K562 (cell line): Measurements from ENCODE around the gene MBNL1. TPM values are rescaled to one million over a fixed set of nuclear protein-coding genes. Genes with fewer than 3 reads are reported as not detected.

Experiments
- ATAC-seq: fragments of 200-7000 bp; cut with Tn5 transposase; 3 replicates; pipeline ENCODE4 v1.9.1; 2020; ENCODE audit warnings: moderate library complexity
- BruUV-seq: library from RNA; stranded (reverse); fragments of 400-500 nt; replicated peaks from 2 replicates; lab custom pipeline; 2021; lab: Mats Ljungman, UMichigan
- CTCF ChIA-PET: fragments of 300-600 bp; formaldehyde crosslinking; extraction: SDS; loops from one replicate; lab custom pipeline; 2021; ENCODE audit warnings: low intra/inter-chr PET ratio; lab: Yijun Ruan, JAX
- POLR2A ChIA-PET: fragments of 300-600, 350-650 bp; sonication (Branson Sonifier 250); formaldehyde crosslinking; extraction: SDS; loops from one replicate; lab custom pipeline; 2021; ENCODE audit warnings: antibody characterized with exemption, inconsistent platforms; lab: Yijun Ruan, JAX
- DNase-seq, 4 experiments: peaks; one replicate each; pipeline versions ENCODE4 v3.0.0 to v3.0.0-alpha.2; 2011 to 2018; ENCODE audit warnings: low spot score in 3 of 4, mixed read lengths in 3 of 4; ENCODE audit errors: extremely low read depth in 1 of 4
- FAIRE-seq: peaks from 2 replicates; lab custom pipeline; 2011; peaks lifted over from hg19 to GRCh38; lab: Jason Lieb, UNC
- H2AFZ ChIP-seq: 2 replicates; pipeline ENCODE4 v1.6.0; 2011; ENCODE audit warnings: low read depth, low read length, control low read depth, inconsistent platforms
- H3K27ac ChIP-seq: fragments of 200-600 bp; 3 replicates; pipeline ENCODE4 v1.8.0; 2011; ENCODE audit warnings: low read depth, mild to moderate bottlenecking, control low read depth, inconsistent platforms, low read length, moderate library complexity, mixed read lengths; ENCODE audit errors: extremely low read depth
- H3K27me3 ChIP-seq, 2 experiments: fragments of 300-600 bp in 1 of 2; 2 replicates in 1 of 2; 3 replicates in 1 of 2; pipeline versions ENCODE4 v1.6.0 to v1.8.0; 2011; ENCODE audit warnings: inconsistent platforms in 2 of 2, low read length in 2 of 2, mild to moderate bottlenecking in 1 of 2, mixed read lengths in 1 of 2, moderate library complexity in 1 of 2; ENCODE audit not compliant: control insufficient read depth in 2 of 2, insufficient read depth in 2 of 2
- H3K36me3 ChIP-seq: fragments of 300-600 bp; 3 replicates; pipeline ENCODE4 v1.8.0; 2011; ENCODE audit warnings: mild to moderate bottlenecking, low read length, inconsistent platforms; ENCODE audit not compliant: control insufficient read depth, insufficient read depth
- H3K4me1 ChIP-seq, 2 experiments: fragments of 200-600 bp in 1 of 2; replicated peaks in 1 of 2; 2 replicates in 1 of 2; 3 replicates in 1 of 2; pipeline versions ENCODE4 v1.5.1 to v1.8.0; 2011; ENCODE audit warnings: inconsistent platforms in 2 of 2, low read length in 2 of 2, mild to moderate bottlenecking in 1 of 2, mixed read lengths in 1 of 2, moderate library complexity in 1 of 2; ENCODE audit not compliant: control insufficient read depth in 2 of 2, insufficient read depth in 2 of 2
- H3K4me2 ChIP-seq: 2 replicates; pipeline ENCODE4 v1.6.1; 2011; ENCODE audit warnings: low read length, control low read depth, inconsistent platforms, mixed read lengths; ENCODE audit not compliant: insufficient read depth
- H3K4me3 ChIP-seq: fragments of 200-600 bp; sonication (generic), shearing (Covaris generic); 2 replicates; pipeline ENCODE4 v1.5.1; 2016; ENCODE audit warnings: control low read depth, inconsistent platforms
- H3K79me2 ChIP-seq: fragments of 200-600 bp; 3 replicates; pipeline ENCODE4 v1.8.0; 2011; ENCODE audit warnings: low read length, inconsistent platforms; ENCODE audit not compliant: control insufficient read depth, insufficient read depth
- H3K9ac ChIP-seq, 2 experiments: 2 replicates each; pipeline versions ENCODE4 v1.6.0 to v1.6.1; 2011; ENCODE audit warnings: low read depth in 2 of 2, low read length in 2 of 2, control low read depth in 1 of 2, inconsistent platforms in 1 of 2, mild to moderate bottlenecking in 1 of 2, mixed read lengths in 1 of 2; ENCODE audit not compliant: insufficient read depth in 1 of 2
- H3K9me1 ChIP-seq: one replicate; pipeline ENCODE4 v1.6.0; 2011; ENCODE audit warnings: inconsistent platforms, mild to moderate bottlenecking, low read length, moderate library complexity; ENCODE audit not compliant: control insufficient read depth, insufficient read depth
- H3K9me3 ChIP-seq: replicated peaks from 2 replicates; pipeline ENCODE4 v1.5.1; 2011; ENCODE audit warnings: low read depth, low read length, inconsistent platforms; ENCODE audit not compliant: control insufficient read depth, insufficient read depth
- H4K20me1 ChIP-seq: replicated peaks from 2 replicates; pipeline ENCODE4 v1.6.1; 2011; ENCODE audit warnings: low read length, inconsistent platforms, mixed read lengths; ENCODE audit not compliant: control insufficient read depth, insufficient read depth
- ADNP ChIP-seq: fragments of 200-800 bp; sonication (Bioruptor generic); IDR thresholded peaks from 2 replicates; pipeline ENCODE4 v1.6.1; 2016; ENCODE audit warnings: missing genetic modification characterization, missing compliant biosample characterization
- DPF2 ChIP-seq: fragments of 450-650 bp; IDR thresholded peaks from 2 replicates; pipeline ENCODE4 v1.6.1; 2016
- MEIS2 ChIP-seq: fragments of 450-650 bp; IDR thresholded peaks from 2 replicates; pipeline ENCODE4 v1.6.1; 2014; ENCODE audit warnings: mild to moderate bottlenecking; ENCODE audit not compliant: partially characterized antibody
- PHB2 ChIP-seq: fragments of 450-650 bp; IDR thresholded peaks from 2 replicates; pipeline ENCODE4 v1.6.1; 2017; ENCODE audit warnings: low read depth
- ZKSCAN1 ChIP-seq: fragments of 150-350 bp; IDR thresholded peaks from 2 replicates; pipeline ENCODE4 v1.6.1; 2016; ENCODE audit warnings: low read depth, low read length
- WGBS: fragments of 100-300 bp; shearing (Covaris generic); methylation state at CpG from one replicate; pipeline ENCODE4 v1.1.6; 2016; ENCODE audit warnings: low coverage, mixed read lengths; ENCODE audit not compliant: insufficient coverage; ENCODE audit errors: missing lambda C conversion rate; 5-methylcytosine and 5-hydroxymethylcytosine counted together
- in situ Hi-C: fragments of 300-500 bp; cut with MboI; formaldehyde crosslinking; loops from 4 replicates; pipeline ENCODE4 v1.15.0; 2018; ENCODE audit warnings: inconsistent platforms, mixed read lengths
- intact Hi-C: fragments of 100-400 bp; cut with micrococcal nuclease; formaldehyde crosslinking; loops from 2 replicates; pipeline ENCODE4 v1.14.2; 2022
- polyA plus RNA-seq, 8 experiments: library from polyadenylated mRNA; depleted of rRNA in 4 of 8; stranded (reverse) in 5 of 8; unstranded in 3 of 8; fragments of >200 nt; fragmentation: Nextera tagmentation in 2 of 8; fragmentation: Illumina TruSeq in 1 of 8; extraction: Ambion mirVana in 2 of 8; extraction: Trizol in 1 of 8; gene quantifications; 2 replicates each; pipeline versions ENCODE4 v1.2.1 to v1.2.3, GENCODE V29; 2011 to 2014; ENCODE audit warnings: inconsistent platforms in 1 of 8, missing spikeins in 1 of 8
- total RNA-seq, 7 experiments: library from RNA; depleted of rRNA in 6 of 7; stranded (reverse); fragments of >200 nt in 6 of 7; fragmentation: Illumina TruSeq in 2 of 7; extraction: Trizol in 2 of 7; gene quantifications; 2 replicates each; pipeline versions ENCODE4 v1.2.1 to v1.2.3, GENCODE V29; 2011 to 2021; ENCODE audit warnings: low replicate concordance in 1 of 7
- TF ChIP-seq, protein P1 (sequence below): fragments of 450-650 bp; IDR thresholded peaks from 2 replicates; pipeline ENCODE4 v1.6.1; 2016

The MBNL1 gene
- total and polyA plus RNA-seq, 9 of the 15 experiments (the other 6 are each of a cell fraction or from before 2014, with no cell fraction given) = 70.3 to 243 (median 220) TPM

DNA sequence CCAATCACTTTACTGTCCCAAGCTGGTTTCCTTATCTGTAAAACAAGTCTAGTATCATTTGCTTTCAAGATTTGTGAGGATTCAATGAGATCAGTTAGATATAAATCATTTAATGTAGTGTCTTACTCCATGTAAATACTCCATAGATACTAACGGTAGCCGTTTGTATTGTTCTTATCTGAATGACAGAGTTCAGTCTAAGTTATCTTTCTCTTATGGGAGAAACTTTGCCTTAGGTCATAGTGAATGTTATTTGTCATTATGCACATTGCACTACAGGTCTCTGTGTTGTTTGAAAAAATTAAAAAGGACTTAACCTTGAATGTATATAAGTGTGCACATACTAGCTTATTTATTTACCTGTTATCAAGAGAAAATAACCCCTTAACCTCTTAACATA, 44.7 kb downstream of the MBNL1 start:
- DNase-seq = no peak
- no peak overlapping the region for H3K9ac ChIP-seq
- POLR2A ChIA-PET = interaction anchor here (0.6 to 1.4 kb wide), 3 partner anchors 10 to 32 kb away, joined by 3 to 4 read pairs (median 4); no protein-coding TSS in a partner anchor
- WGBS = 7% methylated on average over 2 of the region's 2 CpGs
- no peaks in the 10 kb centered on the region for H3K27me3 ChIP-seq
- H3K9me3 ChIP-seq = peaks cover 2% of the 10 kb centered on the region; the same call in 1 of the 2 replicates
- peaks cover 98% of the 10 kb centered on the region for H3K79me2 ChIP-seq
- H3K9me1 ChIP-seq = no peaks in the 10 kb centered on the region
- peak overlapping the region; percentile 45; the same call in 1 of the 3 replicates for H3K27ac ChIP-seq
- H3K4me3 ChIP-seq = no peak overlapping the region
- in situ Hi-C loops = no loop called here
- peaks cover 78% of the 10 kb centered on the region for H3K36me3 ChIP-seq
- FAIRE-seq = no peak
- peak; percentile 14 for ATAC-seq
- H3K4me2 ChIP-seq = no peak overlapping the region
- peaks cover 5% of the 10 kb centered on the region for H4K20me1 ChIP-seq
- TF ChIP-seq ZKSCAN1 (no peak), MEIS2 (peak; percentile 34), DPF2 (peak; percentile 45; the same call in 1 of the 2 replicates), PHB2 (no peak), ADNP (tag) (0 out of 2 replicates have a peak, but pooled peaks have one; percentile 55)
- TF ChIP-seq, protein P1, sequence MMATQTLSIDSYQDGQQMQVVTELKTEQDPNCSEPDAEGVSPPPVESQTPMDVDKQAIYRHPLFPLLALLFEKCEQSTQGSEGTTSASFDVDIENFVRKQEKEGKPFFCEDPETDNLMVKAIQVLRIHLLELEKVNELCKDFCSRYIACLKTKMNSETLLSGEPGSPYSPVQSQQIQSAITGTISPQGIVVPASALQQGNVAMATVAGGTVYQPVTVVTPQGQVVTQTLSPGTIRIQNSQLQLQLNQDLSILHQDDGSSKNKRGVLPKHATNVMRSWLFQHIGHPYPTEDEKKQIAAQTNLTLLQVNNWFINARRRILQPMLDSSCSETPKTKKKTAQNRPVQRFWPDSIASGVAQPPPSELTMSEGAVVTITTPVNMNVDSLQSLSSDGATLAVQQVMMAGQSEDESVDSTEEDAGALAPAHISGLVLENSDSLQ = peak; percentile 40; the same call in 1 of the 2 replicates
- no peak overlapping the region for H2AFZ ChIP-seq
- CTCF ChIA-PET = no interaction called here
- intact Hi-C loops = loop anchor here (10.0 kb wide), 1 partner anchor 131 kb away; no protein-coding TSS in a partner anchor
- no TSS peak for BruUV-seq
- peaks cover 0 to 24% of the 10 kb centered on the region in 2 experiments; a peak in 2 of 5 replicates for H3K4me1 ChIP-seq
